MM.1S (cell line): ENCODE data around the gene PIGR.

Experiments
- DNase-seq: peaks from one replicate; pipeline ENCODE4 v3.0.0-alpha.2; 2015
- H2AFZ ChIP-seq: fragments of 300-600 bp; sonication (generic); 2 replicates; pipeline ENCODE4 v1.6.0; 2016; ENCODE audit warnings: antibody characterized with exemption, low read length
- H3F3A ChIP-seq: fragments of 300-600 bp; sonication (generic); 2 replicates; pipeline ENCODE4 v1.6.1; 2016; ENCODE audit warnings: mild to moderate bottlenecking, antibody characterized with exemption, low read length, moderate library complexity, mixed read lengths; ENCODE audit not compliant: insufficient read depth
- H3K27ac ChIP-seq: fragments of 300-600 bp; sonication (generic); 2 replicates; pipeline ENCODE4 v1.5.1; 2016; ENCODE audit warnings: mild to moderate bottlenecking, low read length
- H3K27me3 ChIP-seq: fragments of 300-600 bp; sonication (generic); replicated peaks from 2 replicates; pipeline ENCODE4 v1.6.0; 2016; ENCODE audit warnings: low read length; ENCODE audit not compliant: insufficient read depth
- H3K36me3 ChIP-seq: fragments of 300-600 bp; sonication (generic); replicated peaks from 2 replicates; pipeline ENCODE4 v1.6.1; 2016; ENCODE audit warnings: mild to moderate bottlenecking, low read length, mixed read lengths; ENCODE audit not compliant: insufficient read depth
- H3K4me1 ChIP-seq: fragments of 300-600 bp; sonication (generic); 2 replicates; pipeline ENCODE4 v1.6.1; 2016; ENCODE audit warnings: low read length, mixed read lengths
- H3K4me2 ChIP-seq: fragments of 300-600 bp; sonication (generic); 2 replicates; pipeline ENCODE4 v1.6.0; 2016; ENCODE audit warnings: low read depth, low read length
- H3K4me3 ChIP-seq: fragments of 300-600 bp; sonication (generic); 2 replicates; pipeline ENCODE4 v1.5.1; 2016; ENCODE audit warnings: low read length, mixed read lengths
- H3K79me2 ChIP-seq: fragments of 300-600 bp; sonication (generic); 2 replicates; pipeline ENCODE4 v1.6.1; 2016; ENCODE audit warnings: mixed run types, low read length, mixed read lengths
- H3K9ac ChIP-seq: fragments of 300-600 bp; sonication (generic); 2 replicates; pipeline ENCODE4 v1.6.1; 2016; ENCODE audit warnings: low read length, mixed read lengths
- H3K9me2 ChIP-seq: fragments of 300-600 bp; sonication (generic); replicated peaks from 2 replicates; pipeline ENCODE4 v1.6.1; 2016; ENCODE audit warnings: mild to moderate bottlenecking, low read length, mixed read lengths; ENCODE audit not compliant: insufficient read depth
- H3K9me3 ChIP-seq: fragments of 300-600 bp; sonication (generic); replicated peaks from 2 replicates; pipeline ENCODE4 v1.6.1; 2016; ENCODE audit warnings: mild to moderate bottlenecking, low read length, mixed read lengths; ENCODE audit not compliant: insufficient read depth
- H4K20me1 ChIP-seq: fragments of 300-600 bp; sonication (generic); 2 replicates; pipeline ENCODE4 v1.6.1; 2016; ENCODE audit warnings: mild to moderate bottlenecking, low read length, moderate library complexity, mixed read lengths; ENCODE audit not compliant: insufficient read depth
- CTCF ChIP-seq: fragments of 300-600 bp; sonication (generic); IDR thresholded peaks from 2 replicates; pipeline ENCODE4 v1.5.1; 2016; ENCODE audit warnings: antibody characterized with exemption, low read length, mixed read lengths
- EZH2 ChIP-seq: fragments of 300-600 bp; sonication (generic); optimal IDR thresholded peaks from 2 replicates; pipeline ENCODE3; 2017; ENCODE audit warnings: low read depth, mild to moderate bottlenecking, antibody characterized with exemption, low read length, mixed read lengths
- EZH2phosphoT487 ChIP-seq: fragments of 300-600 bp; sonication (generic); IDR thresholded peaks from 2 replicates; pipeline ENCODE4 v1.6.1; 2018; ENCODE audit warnings: antibody characterized with exemption, low read length

PIGR gene

GRCh38 chr1:206953626-206954025 lies 7.4 kb upstream of the PIGR start:
- Histone ChIP-seq H3K9me2 (no peaks in the 10 kb centered on the region), H2AFZ (no peak overlapping the region), H3K36me3 (no peaks in the 10 kb centered on the region), H3K27me3 (no peaks in the 10 kb centered on the region), H3K4me3 (no peak overlapping the region), H3K9ac (no peak overlapping the region), H3K4me2 (no peak overlapping the region), H3K9me3 (no peaks in the 10 kb centered on the region), H3F3A (no peaks in the 10 kb centered on the region), H3K4me1 (no peaks in the 10 kb centered on the region), H3K79me2 (no peaks in the 10 kb centered on the region), H3K27ac (no peak overlapping the region), H4K20me1 (no peaks in the 10 kb centered on the region)
- no peak for DNase-seq
- TF ChIP-seq EZH2 (no peak), EZH2phosphoT487 (no peak), CTCF (no peak)

GRCh38 chr1:206953126-206953525 lies 6.9 kb upstream of the PIGR start:
- Histone ChIP-seq H3K79me2 (no peaks in the 10 kb centered on the region), H3K27me3 (no peaks in the 10 kb centered on the region), H3K9me2 (no peaks in the 10 kb centered on the region), H3K36me3 (no peaks in the 10 kb centered on the region), H3K4me2 (no peak overlapping the region), H3K9ac (no peak overlapping the region), H4K20me1 (no peaks in the 10 kb centered on the region), H2AFZ (no peak overlapping the region), H3K4me3 (no peak overlapping the region), H3K4me1 (no peaks in the 10 kb centered on the region), H3K27ac (no peak overlapping the region), H3K9me3 (no peaks in the 10 kb centered on the region), H3F3A (no peaks in the 10 kb centered on the region)
- TF ChIP-seq EZH2: no peak
- TF ChIP-seq EZH2phosphoT487: no peak
- TF ChIP-seq CTCF: no peak
- DNase-seq: no peak

GRCh38 chr1:206952171-206952570 lies 5.9 kb upstream of the PIGR start:
- H3K27me3 ChIP-seq: no peaks in the 10 kb centered on the region
- H3K4me1 ChIP-seq: no peaks in the 10 kb centered on the region
- no peak overlapping the region for H2AFZ ChIP-seq
- no peaks in the 10 kb centered on the region for H3F3A ChIP-seq
- H4K20me1 ChIP-seq: no peaks in the 10 kb centered on the region
- no peaks in the 10 kb centered on the region for H3K36me3 ChIP-seq
- no peaks in the 10 kb centered on the region for H3K9me3 ChIP-seq
- TF ChIP-seq EZH2phosphoT487: no peak
- TF ChIP-seq EZH2: no peak
- TF ChIP-seq CTCF: no peak
- H3K4me3 ChIP-seq: no peak overlapping the region
- no peaks in the 10 kb centered on the region for H3K9me2 ChIP-seq
- DNase-seq: no peak
- H3K79me2 ChIP-seq: no peaks in the 10 kb centered on the region
- no peak overlapping the region for H3K4me2 ChIP-seq
- no peak overlapping the region for H3K27ac ChIP-seq
- no peak overlapping the region for H3K9ac ChIP-seq
